Smooth muscle cell of the brain vasculature (primary cell): Measurements from ENCODE around the gene RNF144A.
A peak's percentile ranks its signal among the peaks of the same experiment; 100 is the strongest.

Source experiments
- DNase-seq: peaks from one replicate; pipeline ENCODE4 v3.0.0-alpha.2; 2012; ENCODE audit warnings: low read depth, low spot score

Gene RNF144A

GRCh38 chr2:7020939-7021470 is 103.8 kb downstream of the RNF144A start:
- no peak for DNase-seq

DNA sequence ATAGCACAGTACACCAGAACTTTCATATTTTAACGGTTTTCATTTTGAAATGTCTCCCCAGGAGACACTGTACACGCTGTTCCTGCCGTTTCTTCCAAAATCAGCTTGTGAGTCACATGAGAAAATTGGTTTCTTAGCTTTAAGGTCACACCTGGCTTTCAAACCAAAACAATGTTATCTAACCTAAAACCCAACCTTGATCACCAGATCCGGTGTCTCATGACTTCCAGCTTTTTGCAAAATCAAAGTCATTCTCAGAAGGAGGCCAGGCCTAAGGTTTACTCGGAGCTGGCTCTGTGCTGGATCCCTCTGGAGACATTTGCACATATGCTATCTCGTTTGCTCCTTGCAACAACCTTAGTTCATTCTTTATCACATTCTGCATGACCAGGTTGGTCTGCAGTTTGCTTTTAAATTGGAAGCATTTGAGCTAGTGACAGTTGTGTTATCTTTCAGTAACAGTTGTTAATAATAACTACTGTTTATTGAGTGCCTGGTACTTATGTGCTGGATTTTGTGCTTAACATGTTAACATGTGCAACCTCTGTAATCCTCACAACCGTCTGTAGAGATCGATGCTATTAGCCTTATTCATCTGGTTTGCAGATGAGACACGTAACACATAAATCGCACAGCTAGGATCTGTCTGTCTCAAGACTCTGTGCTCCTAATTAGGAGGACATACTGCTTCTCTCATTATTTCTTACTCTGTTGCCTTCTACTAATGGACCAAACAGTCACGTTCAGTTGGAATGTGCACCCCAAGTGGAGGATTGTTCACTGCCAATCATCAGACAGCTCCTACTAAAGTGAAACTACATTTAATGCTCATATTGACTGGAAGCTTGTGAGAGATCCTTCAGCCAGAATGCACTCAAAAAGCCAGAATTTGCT is 105.5 kb downstream of the RNF144A start:
- no peak for DNase-seq

GRCh38 chr2:7023542-7023941 is 106.3 kb downstream of the RNF144A start:
- no peak for DNase-seq

- no peak for DNase-seq
These were observed 107.0 kb downstream of the RNF144A start for GRCh38 chr2:7024261-7024660.

- no peak for DNase-seq
These were observed 107.9 kb downstream of the RNF144A start for GRCh38 chr2:7025082-7025481.

- DNase-seq = no peak
These were observed 109.5 kb downstream of the RNF144A start for GRCh38 chr2:7026742-7027141.

DNA sequence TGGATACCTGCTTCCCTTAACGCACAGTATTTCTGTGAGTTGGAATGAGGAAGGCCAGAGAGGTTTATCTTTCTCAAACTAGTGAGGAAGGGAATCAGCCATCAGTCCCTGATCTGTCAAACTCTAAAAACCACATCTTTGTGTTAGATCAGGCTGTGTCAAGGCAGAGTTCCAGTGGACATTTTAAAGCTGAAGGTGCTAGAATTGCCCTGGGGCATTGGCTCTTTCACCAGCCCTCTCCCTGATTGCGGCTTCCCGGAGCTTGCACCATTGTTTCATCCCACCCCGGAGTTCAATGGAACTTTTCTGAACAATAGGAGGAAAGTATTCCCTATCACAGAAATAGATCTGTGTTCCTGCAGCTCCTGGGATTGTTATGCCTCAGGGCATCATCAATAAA is 110.2 kb downstream of the RNF144A start:
- no peak for DNase-seq

DNA sequence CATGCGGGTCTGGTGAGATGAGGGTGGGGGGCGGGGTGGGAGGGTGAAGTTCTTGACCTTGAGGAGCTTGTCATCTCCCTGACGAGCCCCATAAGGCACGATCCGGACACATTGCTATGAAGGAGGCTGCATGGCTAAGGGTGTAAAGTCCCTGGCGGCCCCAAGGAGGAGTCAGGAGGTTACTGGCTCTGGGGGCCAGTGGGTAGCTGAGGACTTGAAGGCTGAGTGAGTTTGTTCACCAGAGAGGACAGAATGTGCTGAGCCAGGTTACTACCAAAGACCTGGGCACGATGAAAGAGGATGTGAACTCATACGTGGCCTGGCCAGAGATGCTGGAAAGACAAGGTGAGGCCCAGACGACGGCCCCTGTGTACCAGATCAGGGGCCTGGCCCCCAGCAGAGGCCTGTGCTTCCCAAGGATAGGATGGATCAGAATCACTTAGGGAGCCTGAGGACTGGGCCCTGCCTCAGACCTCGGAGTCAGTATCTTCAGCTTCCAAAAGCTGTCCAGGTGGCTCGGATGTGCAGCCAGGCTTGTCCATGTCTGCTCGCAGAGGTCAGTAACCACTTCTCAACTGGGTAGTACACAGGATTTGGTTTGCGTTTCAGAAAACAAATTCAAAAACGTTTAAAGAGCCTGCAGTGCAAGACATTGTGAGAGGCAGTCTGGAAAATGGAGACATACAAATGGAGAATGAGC is 110.9 kb downstream of the RNF144A start:
- no peak for DNase-seq

DNA sequence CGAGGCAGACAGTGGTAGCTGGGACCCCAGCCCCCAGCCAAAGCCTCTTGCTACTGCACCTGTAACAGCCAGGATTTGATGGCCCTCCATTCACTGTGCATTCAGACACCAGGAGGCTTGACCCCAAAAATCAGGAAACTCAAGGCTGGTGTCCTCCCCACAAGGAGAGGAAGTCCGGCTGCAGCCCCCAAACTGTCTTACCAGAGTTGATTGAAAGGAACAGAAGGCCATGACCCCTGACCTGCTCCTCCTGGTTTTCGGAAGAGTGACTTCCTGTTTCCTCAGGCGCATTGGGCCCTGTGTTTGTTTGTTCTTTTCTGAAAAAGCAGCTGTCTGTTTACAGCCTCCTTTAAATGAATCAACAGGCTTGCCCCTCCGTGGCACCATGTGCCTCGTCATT is 111.6 kb downstream of the RNF144A start:
- no peak for DNase-seq

- DNase-seq = no peak
These were observed 112.3 kb downstream of the RNF144A start for GRCh38 chr2:7029291-7030059.

DNA sequence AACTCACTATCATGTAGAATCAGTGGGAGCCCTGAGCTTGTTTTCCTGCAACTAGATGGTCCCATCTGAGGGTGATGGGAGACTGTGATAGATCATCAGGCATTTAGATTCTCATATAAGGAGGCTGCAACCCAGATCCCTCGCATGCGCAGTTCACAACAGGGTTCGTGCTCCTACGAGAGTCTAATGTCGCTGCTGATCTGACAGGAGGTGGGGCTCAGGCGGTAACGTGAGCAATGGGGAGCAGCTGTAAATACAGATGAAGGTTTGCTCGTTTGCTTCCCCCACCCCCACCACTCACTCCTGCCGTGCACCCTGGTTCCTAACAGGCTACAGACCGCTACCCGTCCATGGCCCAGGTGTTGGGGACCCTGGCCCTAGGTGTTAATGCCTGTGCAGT is 113.6 kb downstream of the RNF144A start:
- no peak for DNase-seq

- no peak for DNase-seq
These were observed 114.5 kb downstream of the RNF144A start for GRCh38 chr2:7031547-7032245.

DNA sequence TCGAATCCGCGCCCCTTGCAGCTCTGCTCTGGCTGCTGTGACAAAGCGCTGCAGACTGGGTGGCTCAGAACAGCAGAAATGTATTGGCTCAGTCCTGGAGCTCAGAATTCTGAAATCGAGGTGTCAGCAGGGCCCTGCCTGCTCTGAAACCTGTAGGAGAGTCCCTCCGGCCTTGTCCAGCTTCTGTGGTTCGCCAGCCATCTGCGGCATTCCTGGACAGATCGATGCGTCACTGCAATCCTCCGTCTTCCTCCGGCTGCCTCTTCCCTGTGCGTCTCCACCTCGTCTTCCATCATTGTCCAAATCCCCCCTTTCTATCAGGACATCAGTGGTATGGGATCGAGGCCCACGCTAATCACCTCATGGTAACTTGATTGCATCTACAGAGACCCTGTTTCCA is 115.2 kb downstream of the RNF144A start:
- no peak for DNase-seq

DNA sequence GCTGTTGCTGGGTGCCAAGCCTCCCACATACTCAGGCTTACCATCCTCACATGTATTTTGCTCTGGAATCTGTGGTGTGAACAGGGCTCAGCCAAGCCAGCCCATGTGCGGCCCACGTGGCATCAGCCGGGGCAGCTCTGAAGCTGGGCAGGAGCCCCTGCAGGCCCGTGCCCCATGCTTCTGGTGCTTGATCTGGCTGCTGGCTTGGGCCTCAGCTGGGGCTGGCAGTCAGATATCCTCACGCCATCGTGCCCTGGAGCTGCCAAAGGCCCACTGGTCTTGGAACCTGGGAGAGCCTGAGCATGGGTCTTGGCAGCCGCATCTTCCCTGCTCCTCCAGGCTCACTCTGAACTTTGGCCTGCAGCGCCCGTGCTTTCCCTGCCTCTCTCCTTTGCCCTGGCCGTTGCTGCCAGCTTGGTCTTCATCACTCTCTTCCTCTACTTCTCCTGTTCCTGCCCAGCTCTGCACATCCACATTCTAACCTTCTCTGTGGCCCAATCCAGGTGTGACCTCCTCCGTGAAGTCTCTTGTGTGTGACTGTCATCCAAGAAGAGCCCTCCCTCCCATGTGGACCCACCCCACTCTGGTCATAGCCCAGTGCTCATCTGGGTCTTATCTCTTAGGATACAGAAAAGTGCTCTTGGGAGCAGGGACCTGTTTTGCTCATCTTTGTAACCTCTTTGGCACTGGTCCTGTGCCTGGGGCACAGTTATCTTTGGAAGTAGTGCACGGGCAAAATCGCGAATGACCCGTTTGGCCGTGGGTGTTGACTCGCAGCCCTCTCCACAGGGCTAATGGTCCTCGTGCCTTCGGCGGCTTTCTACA is 116.1 kb downstream of the RNF144A start:
- no peak for DNase-seq

- DNase-seq = no peak
These were observed 117.1 kb downstream of the RNF144A start for GRCh38 chr2:7034303-7034702.

DNA sequence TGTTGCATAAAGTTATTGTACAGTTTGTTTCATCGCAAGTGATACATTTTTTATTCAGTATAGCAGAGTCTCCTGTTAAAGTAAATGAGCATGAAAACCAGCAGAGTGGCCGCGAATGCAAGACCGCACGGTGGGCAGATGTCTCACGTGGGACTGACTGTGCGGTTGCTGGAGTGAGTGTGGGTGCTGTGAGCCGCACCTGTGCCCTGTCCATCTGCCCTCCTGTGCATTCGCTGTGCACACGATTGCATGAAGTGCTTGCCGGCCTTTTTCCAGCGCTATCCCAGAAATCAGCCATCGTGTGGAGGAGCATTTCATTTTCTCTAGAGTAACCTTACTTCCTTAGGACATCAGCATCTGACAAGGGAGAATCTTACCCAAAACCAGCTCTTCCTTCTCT is 118.7 kb downstream of the RNF144A start:
- no peak for DNase-seq

- DNase-seq = peak; percentile 33
These were observed 120.4 kb downstream of the RNF144A start for GRCh38 chr2:7037340-7038333.

DNA sequence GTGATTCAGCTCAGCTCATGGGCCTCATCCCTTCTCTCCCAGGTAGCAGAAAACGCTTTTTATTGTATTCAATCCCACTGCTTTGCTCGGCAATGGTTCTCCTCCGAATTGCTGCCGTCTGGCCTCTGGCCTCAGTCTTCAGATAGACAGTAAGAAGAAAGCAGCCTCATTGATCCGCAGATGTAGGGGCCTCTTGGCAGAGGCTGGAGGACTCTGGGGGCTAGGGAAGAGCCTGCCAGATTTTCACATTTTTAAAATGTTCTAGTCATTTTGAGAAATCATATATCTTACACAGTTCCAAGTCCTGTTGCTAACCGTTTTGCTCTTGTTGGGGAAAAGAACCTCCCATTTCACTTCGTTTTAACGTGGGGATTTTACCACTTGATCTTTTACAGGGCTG is 123.3 kb downstream of the RNF144A start:
- DNase-seq = no peak

DNA sequence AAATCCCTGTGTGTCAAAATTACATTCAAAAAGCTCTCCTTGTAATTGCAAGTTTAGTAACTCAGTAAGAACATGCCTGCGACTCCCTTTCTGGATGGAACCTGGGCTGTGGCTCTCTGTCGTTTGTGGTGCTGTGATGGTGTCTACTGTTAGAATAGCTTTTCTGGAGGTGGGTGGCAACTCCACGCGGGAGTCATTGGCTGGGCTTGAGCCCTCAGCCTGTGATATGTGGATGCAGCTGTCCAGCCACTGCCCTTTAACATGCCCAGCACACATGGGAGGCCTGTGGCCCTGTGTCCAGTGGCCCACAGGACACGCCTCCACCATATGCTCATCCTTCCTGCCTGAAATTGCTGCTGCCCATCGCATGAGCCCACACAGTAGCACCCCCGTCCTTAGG is 124.2 kb downstream of the RNF144A start:
- no peak for DNase-seq
